HCT116 (cell line): Measurements from ENCODE around the gene UCN3. TPM values are rescaled to one million over a fixed set of nuclear protein-coding genes. Genes with fewer than 3 reads are reported as not detected.

Experiments
- ATAC-seq: fragments of 200-7000 bp; cut with Tn5 transposase; 2 replicates; pipeline ENCODE4 v1.9.1; 2020; ENCODE audit warnings: mild to moderate bottlenecking, moderate library complexity
- BruUV-seq: library from RNA; stranded (reverse); fragments of 400-500 nt; replicated peaks from 2 replicates; lab custom pipeline; 2021; lab: Mats Ljungman, UMichigan
- CTCF ChIA-PET: fragments of 300-600 bp; sonication (Branson Sonifier 250); formaldehyde crosslinking; loops from one replicate; lab custom pipeline; 2021; ENCODE audit warnings: antibody characterized with exemption; lab: Charles Lee
- POLR2A ChIA-PET: fragments of 300-600, 350-600 bp; sonication (Branson Sonifier 250); formaldehyde crosslinking; loops from one replicate; lab custom pipeline; 2021; ENCODE audit warnings: antibody characterized with exemption; lab: Charles Lee
- RAD21 ChIA-PET, 2 experiments: fragments of 300-600 bp; sonication (Branson Sonifier 250); formaldehyde crosslinking; loops; one replicate each; lab custom pipeline; 2023; ENCODE audit warnings: low total read pairs in 2 of 2; ENCODE audit not compliant: uncharacterized antibody in 2 of 2, unreplicated experiment in 2 of 2, low non-redundant PET in 1 of 2; lab: Charles Lee
- DNase-seq: peaks from one replicate; pipeline ENCODE4 v3.0.0-alpha.2; 2010; ENCODE audit warnings: low read depth, low spot score
- H2AFZ ChIP-seq: fragments of 200-600 bp; shearing (Covaris generic), sonication (generic); 2 replicates; pipeline ENCODE4 v1.6.1; 2017; ENCODE audit warnings: low read depth, mixed run types, mixed read lengths, antibody characterized with exemption, low read length; ENCODE audit not compliant: poor library complexity, severe bottlenecking
- H3K27ac ChIP-seq: 2 replicates; pipeline ENCODE4 v1.5.1; 2012; ENCODE audit warnings: low read depth, low read length
- H3K27me3 ChIP-seq: fragments of 200-600 bp; sonication (generic); 2 replicates; pipeline ENCODE4 v1.6.1; 2016; ENCODE audit warnings: mixed run types, low read length, mixed read lengths; ENCODE audit not compliant: insufficient read depth
- H3K36me3 ChIP-seq, 2 experiments: fragments of 200-500 bp in 1 of 2; fragments of 200-600 bp in 1 of 2; sonication (Bioruptor generic) in 1 of 2; sonication (generic) in 1 of 2; 2 replicates each; pipeline versions ENCODE4 v1.5.1 to v1.6.1; 2014 to 2016; ENCODE audit warnings: low read length in 2 of 2, inconsistent platforms in 1 of 2, mixed read lengths in 1 of 2, mixed run types in 1 of 2; ENCODE audit not compliant: insufficient read depth in 2 of 2, control insufficient read depth in 1 of 2
- H3K4me1 ChIP-seq, 2 experiments: fragments of 200-600 bp in 1 of 2; sonication (generic) in 1 of 2; 2 replicates each; pipeline versions ENCODE4 v1.5.1 to v1.6.1; 2012 to 2017; ENCODE audit warnings: low read length in 2 of 2, inconsistent platforms in 1 of 2, mild to moderate bottlenecking in 1 of 2, mixed read lengths in 1 of 2, mixed run types in 1 of 2, moderate library complexity in 1 of 2; ENCODE audit not compliant: insufficient read depth in 2 of 2, control insufficient read depth in 1 of 2
- H3K4me2 ChIP-seq: fragments of 200-600 bp; sonication (generic); 2 replicates; pipeline ENCODE4 v1.6.1; 2017; ENCODE audit warnings: mixed run types, low read length, mixed read lengths
- H3K4me3 ChIP-seq, 2 experiments: fragments of 200-600 bp in 1 of 2; sonication (generic) in 1 of 2; replicated peaks in 1 of 2; 2 replicates each; pipeline ENCODE4 v1.5.1; 2011 to 2016; ENCODE audit warnings: low read length in 2 of 2, control low read depth in 1 of 2, low read depth in 1 of 2, mild to moderate bottlenecking in 1 of 2, mixed read lengths in 1 of 2, mixed run types in 1 of 2
- H3K79me2 ChIP-seq: fragments of 200-600 bp; sonication (generic); 2 replicates; pipeline ENCODE4 v1.6.1; 2017; ENCODE audit warnings: mild to moderate bottlenecking, mixed run types, low read length, moderate library complexity, mixed read lengths; ENCODE audit not compliant: insufficient read depth
- H3K9ac ChIP-seq: fragments of 200-600 bp; sonication (generic); 2 replicates; pipeline ENCODE4 v1.6.1; 2016; ENCODE audit warnings: low read length, mixed read lengths
- H3K9me2 ChIP-seq: fragments of 200-600 bp; sonication (generic), shearing (Covaris generic); 2 replicates; pipeline ENCODE4 v1.6.1; 2017; ENCODE audit warnings: mixed run types, mild to moderate bottlenecking, moderate library complexity; ENCODE audit not compliant: insufficient read depth
- H3K9me3 ChIP-seq, 2 experiments: fragments of 200-500 bp in 1 of 2; fragments of 200-600 bp in 1 of 2; sonication (Bioruptor generic) in 1 of 2; sonication (generic) in 1 of 2; 2 replicates each; pipeline ENCODE4 v1.6.1; 2014 to 2017; ENCODE audit warnings: low read length in 2 of 2, mixed read lengths in 2 of 2, inconsistent platforms in 1 of 2, low read depth in 1 of 2, mild to moderate bottlenecking in 1 of 2, mixed run types in 1 of 2, moderate library complexity in 1 of 2; ENCODE audit not compliant: control insufficient read depth in 1 of 2, insufficient read depth in 1 of 2
- H4K20me1 ChIP-seq: fragments of 200-600 bp; sonication (generic), shearing (Covaris generic); 2 replicates; pipeline ENCODE4 v1.6.1; 2017; ENCODE audit warnings: mixed run types, mild to moderate bottlenecking, moderate library complexity; ENCODE audit not compliant: insufficient read depth
- EZH2 ChIP-seq: fragments of 200-600 bp; sonication (generic); IDR thresholded peaks from 2 replicates; pipeline ENCODE4 v1.6.1; 2017; ENCODE audit warnings: antibody characterized with exemption, mixed run types
- FOSL1 ChIP-seq: IDR thresholded peaks from 2 replicates; pipeline ENCODE4 v1.6.1; 2012; ENCODE audit warnings: low read depth
- JUND ChIP-seq: IDR thresholded peaks from 2 replicates; pipeline ENCODE4 v1.6.1; 2012
- POLR2AphosphoS5 ChIP-seq: IDR thresholded peaks from 2 replicates; pipeline ENCODE4 v1.6.1; 2011; ENCODE audit warnings: mild to moderate bottlenecking, low read depth, low read length, moderate library complexity
- RAD21 ChIP-seq: IDR thresholded peaks from 2 replicates; pipeline ENCODE4 v1.6.1; 2012; ENCODE audit warnings: low read depth, mild to moderate bottlenecking
- SIN3A ChIP-seq: IDR thresholded peaks from 2 replicates; pipeline ENCODE4 v1.6.1; 2012; ENCODE audit warnings: low read depth
- SRF ChIP-seq: IDR thresholded peaks from 2 replicates; pipeline ENCODE4 v1.6.1; 2012; ENCODE audit warnings: low read depth
- ZBTB33 ChIP-seq: IDR thresholded peaks from 2 replicates; pipeline ENCODE4 v1.6.1; 2011; ENCODE audit warnings: mild to moderate bottlenecking, low read length, moderate library complexity; ENCODE audit not compliant: insufficient replicate concordance; ENCODE audit errors: extremely low read depth
- ZFX ChIP-seq: fragments of 450-650 bp; IDR thresholded peaks from 2 replicates; pipeline ENCODE4 v1.6.1; 2017
- ZNF274 ChIP-seq: fragments of 200-500 bp; sonication (Bioruptor generic); IDR thresholded peaks from 2 replicates; pipeline ENCODE4 v1.6.1; 2014; ENCODE audit warnings: mild to moderate bottlenecking, low read depth, low read length, inconsistent platforms
- intact Hi-C: fragments of 100-400 bp; cut with micrococcal nuclease; formaldehyde crosslinking; loops from 2 replicates; pipeline ENCODE4 v1.10.0; 2022
- total RNA-seq: library from RNA; stranded (reverse); gene quantifications from one replicate; pipeline ENCODE4 v1.2.1, GENCODE V29; 2021; ENCODE audit not compliant: unreplicated experiment
- TF ChIP-seq, protein P1 (sequence below): IDR thresholded peaks from 2 replicates; pipeline ENCODE4 v1.6.1; 2012
- TF ChIP-seq, protein P2 (sequence below): IDR thresholded peaks from 2 replicates; pipeline ENCODE4 v1.6.1; 2012; ENCODE audit warnings: low read depth

Gene UCN3
- total RNA-seq, 1 experiment from 2014 or later: not detected

DNA sequence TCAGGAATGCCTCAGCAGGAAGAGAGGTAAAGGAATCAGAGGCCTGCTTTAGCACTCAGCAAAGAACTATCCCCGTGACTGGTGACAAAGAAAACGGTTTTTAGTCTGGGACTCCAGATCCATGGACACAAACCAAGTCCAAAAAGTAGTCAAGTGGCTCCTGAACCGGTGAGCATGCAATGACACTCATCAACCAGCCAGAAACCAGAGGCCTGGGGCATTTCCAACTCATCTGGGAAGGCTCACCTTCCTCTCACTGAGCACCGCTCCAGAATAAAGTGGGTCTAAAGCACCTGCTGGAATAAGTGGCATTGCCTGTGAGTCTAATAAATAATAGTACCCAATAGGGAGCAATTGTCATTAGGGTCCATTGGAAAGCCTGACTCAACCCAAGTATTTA lies 17.9 kb upstream of the UCN3 start:
- RAD21 ChIA-PET: no interaction called here
- BruUV-seq: no TSS peak

GRCh38 chr10:5349362-5349761 lies 15.4 kb upstream of the UCN3 start:
- H2AFZ ChIP-seq: no peak overlapping the region
- no peaks in the 10 kb centered on the region for H3K9me2 ChIP-seq
- no TSS peak for BruUV-seq
- no peak overlapping the region for H3K4me3 ChIP-seq
- no peaks in the 10 kb centered on the region; the same call in 1 of the 2 replicates for H4K20me1 ChIP-seq
- no peak overlapping the region for H3K9ac ChIP-seq
- TF ChIP-seq ZBTB33 (no peak), SIN3A (no peak), POLR2AphosphoS5 (no peak), EZH2 (no peak), ZNF274 (no peak), FOSL1 (no peak), ZFX (no peak), SRF (no peak)
- TF ChIP-seq, protein P1, sequence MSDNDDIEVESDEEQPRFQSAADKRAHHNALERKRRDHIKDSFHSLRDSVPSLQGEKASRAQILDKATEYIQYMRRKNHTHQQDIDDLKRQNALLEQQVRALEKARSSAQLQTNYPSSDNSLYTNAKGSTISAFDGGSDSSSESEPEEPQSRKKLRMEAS: no peak
- H3K27ac ChIP-seq: no peak overlapping the region
- H3K4me2 ChIP-seq: no peak overlapping the region
- DNase-seq (no peak), ATAC-seq (no peak)
- H3K4me1 ChIP-seq: no peaks in the 10 kb centered on the region
- intact Hi-C loops: no loop called here
- H3K9me3 ChIP-seq: no peaks in the 10 kb centered on the region
- POLR2A ChIA-PET: no interaction called here
- H3K36me3 ChIP-seq: no peaks in the 10 kb centered on the region
- CTCF ChIA-PET: no interaction called here
- no peaks in the 10 kb centered on the region for H3K27me3 ChIP-seq
- RAD21 ChIA-PET: no interaction called here
- no peaks in the 10 kb centered on the region for H3K79me2 ChIP-seq

More for the DNA sequence above, 17.9 kb upstream of the UCN3 start:
- H3K27ac ChIP-seq: no peak overlapping the region
- intact Hi-C loops: no loop called here
- no peak overlapping the region for H2AFZ ChIP-seq
- H3K27me3 ChIP-seq: no peaks in the 10 kb centered on the region
- H4K20me1 ChIP-seq: no peaks in the 10 kb centered on the region; the same call in 1 of the 2 replicates
- DNase-seq (no peak), ATAC-seq (no peak)
- H3K4me1 ChIP-seq: no peaks in the 10 kb centered on the region
- CTCF ChIA-PET: no interaction called here
- TF ChIP-seq JUND (no peak), RAD21 (no peak), ZFX (no peak)
- TF ChIP-seq, protein P2, sequence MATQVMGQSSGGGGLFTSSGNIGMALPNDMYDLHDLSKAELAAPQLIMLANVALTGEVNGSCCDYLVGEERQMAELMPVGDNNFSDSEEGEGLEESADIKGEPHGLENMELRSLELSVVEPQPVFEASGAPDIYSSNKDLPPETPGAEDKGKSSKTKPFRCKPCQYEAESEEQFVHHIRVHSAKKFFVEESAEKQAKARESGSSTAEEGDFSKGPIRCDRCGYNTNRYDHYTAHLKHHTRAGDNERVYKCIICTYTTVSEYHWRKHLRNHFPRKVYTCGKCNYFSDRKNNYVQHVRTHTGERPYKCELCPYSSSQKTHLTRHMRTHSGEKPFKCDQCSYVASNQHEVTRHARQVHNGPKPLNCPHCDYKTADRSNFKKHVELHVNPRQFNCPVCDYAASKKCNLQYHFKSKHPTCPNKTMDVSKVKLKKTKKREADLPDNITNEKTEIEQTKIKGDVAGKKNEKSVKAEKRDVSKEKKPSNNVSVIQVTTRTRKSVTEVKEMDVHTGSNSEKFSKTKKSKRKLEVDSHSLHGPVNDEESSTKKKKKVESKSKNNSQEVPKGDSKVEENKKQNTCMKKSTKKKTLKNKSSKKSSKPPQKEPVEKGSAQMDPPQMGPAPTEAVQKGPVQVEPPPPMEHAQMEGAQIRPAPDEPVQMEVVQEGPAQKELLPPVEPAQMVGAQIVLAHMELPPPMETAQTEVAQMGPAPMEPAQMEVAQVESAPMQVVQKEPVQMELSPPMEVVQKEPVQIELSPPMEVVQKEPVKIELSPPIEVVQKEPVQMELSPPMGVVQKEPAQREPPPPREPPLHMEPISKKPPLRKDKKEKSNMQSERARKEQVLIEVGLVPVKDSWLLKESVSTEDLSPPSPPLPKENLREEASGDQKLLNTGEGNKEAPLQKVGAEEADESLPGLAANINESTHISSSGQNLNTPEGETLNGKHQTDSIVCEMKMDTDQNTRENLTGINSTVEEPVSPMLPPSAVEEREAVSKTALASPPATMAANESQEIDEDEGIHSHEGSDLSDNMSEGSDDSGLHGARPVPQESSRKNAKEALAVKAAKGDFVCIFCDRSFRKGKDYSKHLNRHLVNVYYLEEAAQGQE: no peak
- no peak overlapping the region for H3K9ac ChIP-seq
- H3K9me2 ChIP-seq: no peaks in the 10 kb centered on the region
- POLR2A ChIA-PET: no interaction called here
- H3K36me3 ChIP-seq: no peaks in the 10 kb centered on the region
- H3K4me2 ChIP-seq: no peak overlapping the region
- H3K79me2 ChIP-seq: no peaks in the 10 kb centered on the region
- no peaks in the 10 kb centered on the region for H3K9me3 ChIP-seq
- H3K4me3 ChIP-seq: no peak overlapping the region
